Kidney (tissue), 14 donors: ENCODE data around the gene VAPA. TPM values are rescaled to one million over a fixed set of nuclear protein-coding genes. Genes with fewer than 3 reads are reported as not detected.

Experiments
- DNase-seq, 5 donors: peaks; one replicate each; pipeline ENCODE4 v3.0.0-alpha.2; 2013 to 2020
- FAIRE-seq: peaks from 2 replicates; lab custom pipeline; 2012; peaks lifted over from hg19 to GRCh38; lab: Jason Lieb, UNC
- H3K27ac ChIP-seq, 2 donors: one replicate each; pipeline ENCODE4 v1.7.0; 2013; ENCODE audit warnings: low read depth in 2 of 2, low read length in 2 of 2, inconsistent platforms in 1 of 2
- H3K27me3 ChIP-seq: one replicate; pipeline ENCODE4 v1.7.1; 2013; ENCODE audit warnings: low read length, inconsistent platforms; ENCODE audit not compliant: control insufficient read depth, insufficient read depth
- H3K36me3 ChIP-seq, 3 donors: one replicate each; pipeline versions ENCODE4 v1.7.0 to v1.7.1; 2013; ENCODE audit warnings: low read length in 3 of 3, control low read depth in 1 of 3, inconsistent platforms in 1 of 3; ENCODE audit not compliant: insufficient read depth in 3 of 3, control insufficient read depth in 2 of 3
- H3K4me1 ChIP-seq, 3 donors: one replicate each; pipeline versions ENCODE4 v1.7.0 to v1.7.1; 2013; ENCODE audit warnings: low read length in 3 of 3, inconsistent platforms in 1 of 3, low read depth in 1 of 3; ENCODE audit not compliant: control insufficient read depth in 2 of 3, insufficient read depth in 2 of 3
- H3K4me3 ChIP-seq, 3 donors: one replicate each; pipeline versions ENCODE4 v1.7.0 to v1.8.1; 2013; ENCODE audit warnings: low read length in 3 of 3, control low read depth in 1 of 3, inconsistent platforms in 1 of 3
- H3K9ac ChIP-seq, 3 donors: one replicate each; pipeline versions ENCODE4 v1.7.0 to v1.7.1; 2013; ENCODE audit warnings: low read length in 3 of 3, control low read depth in 1 of 3, inconsistent platforms in 1 of 3
- H3K9me3 ChIP-seq, 3 donors: one replicate each; pipeline versions ENCODE4 v1.7.0 to v1.7.1; 2013; ENCODE audit warnings: low read length in 3 of 3, control low read depth in 1 of 3, inconsistent platforms in 1 of 3; ENCODE audit not compliant: control insufficient read depth in 2 of 3, insufficient read depth in 1 of 3
- CTCF ChIP-seq: IDR thresholded peaks from 3 replicates; pipeline ENCODE4 v1.5.1; 2012; ENCODE audit warnings: mild to moderate bottlenecking, moderate library complexity, borderline replicate concordance; ENCODE audit not compliant: insufficient read depth; ENCODE audit errors: extremely low read depth
- intact Hi-C: fragments of 100-400 bp; cut with DNase I; formaldehyde crosslinking; loops from one replicate; pipeline ENCODE4 v1.11.1; 2022
- polyA plus RNA-seq: library from polyadenylated mRNA; stranded (reverse); fragments of 350-450 nt; fragmentation: Illumina TruSeq; extraction: RNeasy Lipid Tissue Mini Kit (QIAGEN cat#74804); gene quantifications from one replicate; pipeline ENCODE4 v1.2.3, GENCODE V29; 2014; ENCODE audit warnings: low read depth, low replicate concordance; ENCODE audit not compliant: insufficient read depth
- total RNA-seq: library from RNA; stranded (reverse); fragmentation: NEBNext Ultra II Directional; extraction: Animal tissue kit (Norgen Biotek cat#: 25700); gene quantifications from one replicate; pipeline ENCODE4 v1.2.1, GENCODE V29; 2021
- donor health status: control.
- donor health status: control.
- donor health status: control.
- donor health status: control.
- donor health status: control.
- donor health status: DM: yes; HTN: yes; CAD: no.
- donor health status: Normal renal cell carcinoma (clear cell type).

The VAPA gene
- total and polyA plus RNA-seq, 2 donors from 2014 or later, result 171 to 185 TPM

- FAIRE-seq (no peak), DNase-seq (no peak)
- intact Hi-C loops, result no loop called here
- Histone ChIP-seq H3K9me3 (no peaks in the 10 kb centered on the region), H3K36me3 (peaks cover 0 to 5% (median 4%) of the 10 kb centered on the region in 3 donors), H3K4me1 (peaks cover 0 to 31% (median 14%) of the 10 kb centered on the region in 3 donors), H3K9ac (no peak overlapping the region), H3K27ac (no peak overlapping the region), H3K4me3 (no peak overlapping the region), H3K27me3 (no peaks in the 10 kb centered on the region)
- no peak for TF ChIP-seq CTCF
These were observed 16.6 kb downstream of the VAPA start for GRCh38 chr18:9930299-9930884.

GRCh38 chr18:9931146-9931545 lies 17.3 kb downstream of the VAPA start:
- H3K36me3 ChIP-seq, result peaks cover 0 to 5% (median 4%) of the 10 kb centered on the region in 3 donors
- H3K27me3 ChIP-seq, result no peaks in the 10 kb centered on the region
- peaks cover 0 to 31% (median 13%) of the 10 kb centered on the region in 3 donors for H3K4me1 ChIP-seq
- intact Hi-C loops, result no loop called here
- no peaks in the 10 kb centered on the region for H3K9me3 ChIP-seq
- no peak overlapping the region for H3K9ac ChIP-seq
- H3K27ac ChIP-seq, result no peak overlapping the region
- no peak for FAIRE-seq
- TF ChIP-seq CTCF, result no peak
- no peak for DNase-seq
- H3K4me3 ChIP-seq, result no peak overlapping the region

- peaks cover 0 to 31% (median 8%) of the 10 kb centered on the region in 3 donors for H3K4me1 ChIP-seq
- H3K9me3 ChIP-seq, result no peaks in the 10 kb centered on the region
- TF ChIP-seq CTCF, result no peak
These were observed 17.9 kb downstream of the VAPA start for GRCh38 chr18:9931678-9932077.

More at GRCh38 chr18:9931678-9932077, 17.9 kb downstream of the VAPA start:
- no peak for DNase-seq
- H3K4me3 ChIP-seq, result no peak overlapping the region
- H3K36me3 ChIP-seq, result peaks cover 2 to 8% (median 5%) of the 10 kb centered on the region in 3 donors
- no peaks in the 10 kb centered on the region for H3K27me3 ChIP-seq
- no peak for FAIRE-seq
- intact Hi-C loops, result no loop called here
- no peak overlapping the region for H3K9ac ChIP-seq
- no peak overlapping the region for H3K27ac ChIP-seq
